HEK293T (cell line): Measurements from ENCODE around the gene STAT1.
A peak's percentile ranks its signal among the peaks of the same experiment; 100 is the strongest.

Experiments used
- CTCF ChIA-PET: fragments of 350-600 bp; formaldehyde crosslinking; extraction: SDS; loops from one replicate; lab custom pipeline; 2021; ENCODE audit warnings: antibody characterized with exemption, inconsistent platforms; lab: Yijun Ruan, JAX
- POLR2A ChIA-PET: fragments of 350-600 bp; formaldehyde crosslinking; extraction: SDS; loops from one replicate; lab custom pipeline; 2020; ENCODE audit warnings: antibody characterized with exemption, inconsistent platforms; lab: Yijun Ruan, JAX
- DNase-seq: peaks from one replicate; pipeline ENCODE4 v3.0.0; 2012; ENCODE audit warnings: mixed read lengths; ENCODE audit errors: extremely low spot score
- ARNT ChIP-seq: fragments of 450-650 bp; IDR thresholded peaks from 2 replicates; pipeline ENCODE4 v1.6.1; 2017; ENCODE audit warnings: mild to moderate bottlenecking
- BHLHE40 ChIP-seq: fragments of 450-650 bp; IDR thresholded peaks from 2 replicates; pipeline ENCODE4 v1.6.1; 2016; ENCODE audit warnings: mild to moderate bottlenecking, moderate library complexity, borderline replicate concordance
- CTBP1 ChIP-seq: fragments of 450-650 bp; IDR thresholded peaks from 2 replicates; pipeline ENCODE4 v1.6.1; 2016; ENCODE audit warnings: borderline replicate concordance
- ELF4 ChIP-seq: fragments of 450-650 bp; IDR thresholded peaks from 2 replicates; pipeline ENCODE4 v1.6.1; 2017; ENCODE audit warnings: antibody characterized with exemption
- FOXA1 ChIP-seq: fragments of 450-650 bp; IDR thresholded peaks from 2 replicates; pipeline ENCODE4 v1.6.1; 2016; ENCODE audit warnings: mild to moderate bottlenecking
- FOXK2 ChIP-seq: fragments of 450-650 bp; IDR thresholded peaks from 2 replicates; pipeline ENCODE4 v1.6.1; 2016; ENCODE audit warnings: mild to moderate bottlenecking
- FOXM1 ChIP-seq: fragments of 450-650 bp; IDR thresholded peaks from 2 replicates; pipeline ENCODE4 v1.6.1; 2017; ENCODE audit warnings: mild to moderate bottlenecking, borderline replicate concordance
- HDGF ChIP-seq: fragments of 450-650 bp; IDR thresholded peaks from 2 replicates; pipeline ENCODE4 v1.6.1; 2017; ENCODE audit warnings: antibody characterized with exemption, borderline replicate concordance
- L3MBTL2 ChIP-seq: fragments of 450-650 bp; conservative IDR thresholded peaks from 2 replicates; pipeline ENCODE4 v1.6.1; 2016; ENCODE audit warnings: mild to moderate bottlenecking
- LEF1 ChIP-seq: fragments of 450-650 bp; IDR thresholded peaks from 2 replicates; pipeline ENCODE4 v1.6.1; 2017; ENCODE audit warnings: mild to moderate bottlenecking, borderline replicate concordance
- NFRKB ChIP-seq: fragments of 450-650 bp; IDR thresholded peaks from 2 replicates; pipeline ENCODE4 v1.6.1; 2016; ENCODE audit warnings: mild to moderate bottlenecking, moderate library complexity
- SP1 ChIP-seq: fragments of 450-650 bp; IDR thresholded peaks from 2 replicates; pipeline ENCODE4 v1.6.1; 2017
- SUZ12 ChIP-seq: fragments of 450-650 bp; IDR thresholded peaks from 2 replicates; pipeline ENCODE4 v1.6.1; 2016; ENCODE audit warnings: mild to moderate bottlenecking
- TARDBP ChIP-seq: fragments of 450-650 bp; IDR thresholded peaks from 2 replicates; pipeline ENCODE4 v1.6.1; 2016
- ZNF384 ChIP-seq: fragments of 450-650 bp; IDR thresholded peaks from 2 replicates; pipeline ENCODE4 v1.6.1; 2016
- TF ChIP-seq, protein P1 (sequence below): fragments of 450-650 bp; IDR thresholded peaks from 2 replicates; pipeline ENCODE4 v1.6.1; 2016

Gene STAT1

GRCh38 chr2:190990132-190990531 is 23.8 kb downstream of the STAT1 start:
- ChIA-PET POLR2A (no interaction called here), CTCF (no interaction called here)
- no peak for TF ChIP-seq ZNF384
- DNase-seq: no peak

- DNase-seq: no peak
- no peak for TF ChIP-seq ELF4
- TF ChIP-seq TARDBP: no peak
- TF ChIP-seq ZNF384: no peak
- TF ChIP-seq SUZ12: no peak
- no peak for TF ChIP-seq CTBP1
- no peak for TF ChIP-seq SP1
- no peak for TF ChIP-seq L3MBTL2
- TF ChIP-seq, protein P1, sequence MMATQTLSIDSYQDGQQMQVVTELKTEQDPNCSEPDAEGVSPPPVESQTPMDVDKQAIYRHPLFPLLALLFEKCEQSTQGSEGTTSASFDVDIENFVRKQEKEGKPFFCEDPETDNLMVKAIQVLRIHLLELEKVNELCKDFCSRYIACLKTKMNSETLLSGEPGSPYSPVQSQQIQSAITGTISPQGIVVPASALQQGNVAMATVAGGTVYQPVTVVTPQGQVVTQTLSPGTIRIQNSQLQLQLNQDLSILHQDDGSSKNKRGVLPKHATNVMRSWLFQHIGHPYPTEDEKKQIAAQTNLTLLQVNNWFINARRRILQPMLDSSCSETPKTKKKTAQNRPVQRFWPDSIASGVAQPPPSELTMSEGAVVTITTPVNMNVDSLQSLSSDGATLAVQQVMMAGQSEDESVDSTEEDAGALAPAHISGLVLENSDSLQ: no peak
- TF ChIP-seq FOXM1: no peak
- no peak for TF ChIP-seq ARNT
- no peak for TF ChIP-seq FOXK2
- no peak for TF ChIP-seq FOXA1
- no peak for TF ChIP-seq BHLHE40
- CTCF ChIA-PET: no interaction called here
- POLR2A ChIA-PET: no interaction called here
These were observed 25.1 kb downstream of the STAT1 start for GRCh38 chr2:190988910-190989309.

GRCh38 chr2:190987938-190988337 is 26.0 kb downstream of the STAT1 start:
- TF ChIP-seq FOXM1 (no peak), BHLHE40 (no peak), FOXA1 (no peak), ARNT (no peak)
- TF ChIP-seq, protein P1: no peak
- DNase-seq: no peak
- ChIA-PET CTCF (no interaction called here), POLR2A (no interaction called here)

DNA sequence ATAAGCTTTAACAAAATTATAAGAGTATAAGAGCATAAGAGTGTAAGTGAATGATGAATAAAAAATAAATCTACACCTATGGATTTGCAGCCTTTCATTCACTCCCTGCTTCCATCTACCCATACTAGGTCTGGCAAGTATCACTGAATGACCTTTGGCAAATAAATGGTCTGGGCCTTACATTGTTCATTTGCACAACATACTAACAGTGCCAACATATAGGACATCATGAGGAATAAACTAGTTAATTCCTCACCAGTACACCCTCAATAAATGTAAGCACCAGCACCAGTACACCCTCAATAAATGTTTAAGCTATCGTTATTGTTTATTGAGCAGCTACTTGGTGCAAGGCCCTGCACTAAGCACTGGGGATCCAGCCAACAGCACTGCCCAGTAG is 26.9 kb downstream of the STAT1 start:
- TF ChIP-seq SUZ12 (no peak), BHLHE40 (no peak), ARNT (no peak), HDGF (no peak), NFRKB (no peak), TARDBP (no peak), FOXK2 (no peak), FOXA1 (no peak), CTBP1 (no peak), SP1 (no peak), ZNF384 (no peak), L3MBTL2 (no peak), ELF4 (no peak), LEF1 (no peak), FOXM1 (no peak)
- TF ChIP-seq, protein P1: no peak

DNA sequence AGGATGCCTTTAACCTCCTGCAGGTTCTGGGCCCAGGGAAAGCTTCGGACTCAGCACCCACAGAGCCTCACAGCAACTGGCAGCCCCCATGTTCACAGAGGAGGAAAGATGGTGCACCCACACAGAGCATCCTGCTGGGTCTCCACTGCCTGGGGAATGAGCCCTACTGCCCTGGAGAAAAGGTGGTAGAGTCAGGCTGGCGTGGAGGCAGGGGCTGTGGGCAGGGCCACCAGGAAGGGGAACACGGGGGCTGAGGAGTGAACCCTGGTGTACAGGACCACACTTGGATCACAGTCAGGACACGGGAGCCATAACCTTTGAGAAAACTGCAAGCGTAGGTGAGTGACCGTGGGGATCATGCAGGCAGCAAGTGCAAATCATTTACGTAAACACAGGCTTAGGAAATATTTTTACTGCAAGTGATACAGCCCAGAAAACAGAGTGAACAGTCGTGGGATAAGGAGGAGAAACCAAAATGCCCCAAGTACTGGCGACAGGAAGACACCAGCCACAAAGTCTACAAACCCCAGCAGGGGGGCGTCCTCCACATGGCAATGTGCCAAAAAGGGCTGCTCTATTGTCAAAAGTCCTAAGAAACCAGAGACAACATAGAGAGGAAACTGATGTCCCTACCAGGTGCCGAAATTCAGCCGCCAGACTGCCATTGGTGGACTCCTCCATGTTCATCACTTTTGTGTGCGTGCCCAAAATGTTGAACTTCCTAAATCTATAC is 27.6 kb downstream of the STAT1 start:
- DNase-seq: peak; percentile 25
- POLR2A ChIA-PET: no interaction called here
- CTCF ChIA-PET: no interaction called here
- TF ChIP-seq SUZ12 (no peak), L3MBTL2 (no peak), ELF4 (no peak), FOXM1 (no peak), CTBP1 (no peak), NFRKB (no peak), FOXK2 (no peak), ARNT (no peak), TARDBP (no peak), BHLHE40 (no peak), ZNF384 (no peak), SP1 (no peak), HDGF (no peak), FOXA1 (no peak), LEF1 (no peak)
- TF ChIP-seq, protein P1: no peak

More for the DNA sequence above, 26.9 kb downstream of the STAT1 start:
- POLR2A ChIA-PET: no interaction called here
- CTCF ChIA-PET: no interaction called here
- DNase-seq: no peak

- ChIA-PET POLR2A (no interaction called here), CTCF (interaction anchor here (0.6 kb wide), 1 partner anchor 11 kb away, joined by 3 read pairs; no protein-coding TSS in a partner anchor)
- no peak for TF ChIP-seq L3MBTL2
- no peak for TF ChIP-seq BHLHE40
- TF ChIP-seq ZNF384: no peak
- TF ChIP-seq FOXA1: no peak
- TF ChIP-seq LEF1: no peak
- TF ChIP-seq SUZ12: no peak
- TF ChIP-seq ARNT: no peak
- TF ChIP-seq CTBP1: no peak
- TF ChIP-seq FOXK2: no peak
- no peak for TF ChIP-seq ELF4
- TF ChIP-seq SP1: no peak
- DNase-seq: no peak
These were observed 29.4 kb downstream of the STAT1 start for GRCh38 chr2:190984595-190984994.
